Endothelial cell of umbilical vein (primary cell): Measurements from ENCODE around the gene DENND2C.

Source experiments
- CTCF ChIP-seq, 2 donors: IDR thresholded peaks; 1 replicate in 1 of 2; 2 replicates in 1 of 2; pipeline ENCODE4 v1.5.1; 2011; ENCODE audit warnings: low read length in 2 of 2, mild to moderate bottlenecking in 2 of 2, moderate library complexity in 2 of 2, control low read depth in 1 of 2, inconsistent platforms in 1 of 2, low read depth in 1 of 2; ENCODE audit not compliant: insufficient read depth in 1 of 2; ENCODE audit errors: extremely low read depth in 1 of 2
- EZH2 ChIP-seq: IDR thresholded peaks from 2 replicates; pipeline ENCODE4 v1.6.1; 2012; ENCODE audit warnings: borderline replicate concordance, low read depth, mild to moderate bottlenecking, moderate library complexity, low read length, inconsistent platforms; ENCODE audit not compliant: severe bottlenecking
- GATA2 ChIP-seq: IDR thresholded peaks from 2 replicates; pipeline ENCODE4 v1.7.0; 2011; ENCODE audit warnings: low read depth, mild to moderate bottlenecking, moderate library complexity, mixed read lengths, low read length; ENCODE audit not compliant: insufficient read length, insufficient read depth
- JUN ChIP-seq: IDR thresholded peaks from 2 replicates; pipeline ENCODE4 v1.6.1; 2011; ENCODE audit warnings: borderline replicate concordance, low read depth; ENCODE audit not compliant: insufficient read length, insufficient read depth
- MAX ChIP-seq: IDR thresholded peaks from 2 replicates; pipeline ENCODE4 v1.6.1; 2011; ENCODE audit not compliant: insufficient read depth, insufficient read length
- MYC ChIP-seq: IDR thresholded peaks from one replicate; pipeline ENCODE4 v1.6.1; 2011; ENCODE audit warnings: mild to moderate bottlenecking, low read depth, low read length
- POLR2A ChIP-seq: IDR thresholded peaks from 2 replicates; pipeline ENCODE4 v1.6.1; 2012; ENCODE audit warnings: low read depth, mild to moderate bottlenecking, control low read depth, low read length
- POLR2AphosphoS5 ChIP-seq: IDR thresholded peaks from 2 replicates; pipeline ENCODE4 v1.6.1; 2012; ENCODE audit warnings: low read depth, mild to moderate bottlenecking, control low read depth, low read length, moderate library complexity; ENCODE audit not compliant: insufficient read depth

GRCh38 chr1:114535401-114535800, 134.4 kb downstream of the DENND2C start:
- TF ChIP-seq EZH2 (no peak), CTCF (IDR thresholded peaks at IDR 0.05; ENCODE audit: extremely low read depth in 1 of 2, insufficient read depth in 1 of 2, low read depth in 1 of 2, low read length in 2 of 2) (no peak), POLR2AphosphoS5 (no peak), MAX (no peak), JUN (no peak), POLR2A (no peak), GATA2 (no peak), MYC (no peak)
